Measurements from ENCODE around the gene FFAR1.

FFAR1 gene

GRCh38 chr19:35308910-35309309 is 38.8 kb upstream of the FFAR1 start:
- no peak for DNase-seq (ENCODE audit: low read depth, low spot score)
- in situ Hi-C loops (cut with HindIII; ENCODE audit: low sequenced_read_pairs), result no loop called here
- TF ChIP-seq CTCF (IDR thresholded peaks at IDR 0.05; ENCODE audit: low read depth, low read length), result no peak
- H3K4me3 ChIP-seq (ENCODE audit: low read depth, low read length), result no peak overlapping the region

GRCh38 chr19:35309481-35310279 is 38.0 kb upstream of the FFAR1 start:
- no peak for DNase-seq (ENCODE audit: low read depth, low spot score)
- TF ChIP-seq CTCF (IDR thresholded peaks at IDR 0.05; ENCODE audit: low read depth, low read length), result no peak
- in situ Hi-C loops (cut with HindIII; ENCODE audit: low sequenced_read_pairs), result no loop called here
- no peak overlapping the region for H3K4me3 ChIP-seq (ENCODE audit: low read depth, low read length)

- TF ChIP-seq CTCF (IDR thresholded peaks at IDR 0.05; ENCODE audit: low read depth, low read length), result no peak
- no peak overlapping the region for H3K4me3 ChIP-seq (ENCODE audit: low read depth, low read length)
- DNase-seq (ENCODE audit: low read depth, low spot score), result no peak
- in situ Hi-C loops (cut with HindIII; ENCODE audit: low sequenced_read_pairs), result no loop called here
These were observed 37.4 kb upstream of the FFAR1 start for GRCh38 chr19:35310331-35310730.

GRCh38 chr19:35310811-35311465 is 36.8 kb upstream of the FFAR1 start:
- in situ Hi-C loops (cut with HindIII; ENCODE audit: low sequenced_read_pairs), result no loop called here
- no peak for TF ChIP-seq CTCF (IDR thresholded peaks at IDR 0.05; ENCODE audit: low read depth, low read length)
- H3K4me3 ChIP-seq (ENCODE audit: low read depth, low read length), result no peak overlapping the region
- DNase-seq (ENCODE audit: low read depth, low spot score), result no peak

GRCh38 chr19:35311901-35312665 is 35.6 kb upstream of the FFAR1 start:
- TF ChIP-seq CTCF (IDR thresholded peaks at IDR 0.05; ENCODE audit: low read depth, low read length), result no peak
- no peak for DNase-seq (ENCODE audit: low read depth, low spot score)
- no peak overlapping the region for H3K4me3 ChIP-seq (ENCODE audit: low read depth, low read length)
- in situ Hi-C loops (cut with HindIII; ENCODE audit: low sequenced_read_pairs), result no loop called here

- H3K4me3 ChIP-seq (ENCODE audit: low read depth, low read length), result no peak overlapping the region
- in situ Hi-C loops (cut with HindIII; ENCODE audit: low sequenced_read_pairs), result no loop called here
- no peak for DNase-seq (ENCODE audit: low read depth, low spot score)
- no peak for TF ChIP-seq CTCF (IDR thresholded peaks at IDR 0.05; ENCODE audit: low read depth, low read length)
These were observed 34.1 kb upstream of the FFAR1 start for GRCh38 chr19:35313587-35313986.

Data from astrocyte of the spinal cord (primary cell).